Kidney tubule cell (primary cell): ENCODE data around the gene C1GALT1.
"Not testable (repeated sequence)": the region's sequence is repeated elsewhere in the genome, so short reads cannot be mapped to it uniquely, and the experiment has no call there.

Experiments used
- DNase-seq: peaks from one replicate; pipeline ENCODE4 v3.0.0-alpha.2; 2018; ENCODE audit warnings: low spot score

C1GALT1 gene

GRCh38 chr7:7182156-7183060 is at the start of gene C1GALT1:
Gene C1GALT1 (plus strand): TSS chr7:7182544. CDS start chr7:7234320, 51,776 bp downstream.
- DNase-seq, result peak; percentile 99

GRCh38 chr7:7134046-7134445 is 48.3 kb upstream of the C1GALT1 start:
- no peak for DNase-seq

GRCh38 chr7:7135074-7135473 is 47.3 kb upstream of the C1GALT1 start:
- DNase-seq, result no peak

GRCh38 chr7:7135924-7136323 is 46.4 kb upstream of the C1GALT1 start:
- DNase-seq, result not testable (repeated sequence)

- no peak for DNase-seq
Measured at GRCh38 chr7:7136466-7137381, 45.6 kb upstream of the C1GALT1 start.

- DNase-seq, result no peak
Measured at GRCh38 chr7:7138897-7139296, 43.4 kb upstream of the C1GALT1 start.

GRCh38 chr7:7143404-7143803 is 38.9 kb upstream of the C1GALT1 start:
- not testable (repeated sequence) for DNase-seq

GRCh38 chr7:7145151-7145550 is 37.2 kb upstream of the C1GALT1 start:
- not testable (repeated sequence) for DNase-seq

GRCh38 chr7:7146837-7147236 is 35.5 kb upstream of the C1GALT1 start:
- no peak for DNase-seq

GRCh38 chr7:7148798-7149481 is 33.4 kb upstream of the C1GALT1 start:
- no peak for DNase-seq

- DNase-seq, result no peak
Measured at GRCh38 chr7:7151285-7151684, 31.1 kb upstream of the C1GALT1 start.

- no peak for DNase-seq
Measured at GRCh38 chr7:7151865-7152264, 30.5 kb upstream of the C1GALT1 start.

- no peak for DNase-seq
Measured at GRCh38 chr7:7152315-7152714, 30.0 kb upstream of the C1GALT1 start.

- DNase-seq, result not testable (repeated sequence)
Measured at GRCh38 chr7:7154355-7154754, 28.0 kb upstream of the C1GALT1 start.

- no peak for DNase-seq
Measured at GRCh38 chr7:7156663-7157062, 25.7 kb upstream of the C1GALT1 start.

GRCh38 chr7:7157177-7157886 is 25.0 kb upstream of the C1GALT1 start:
- DNase-seq, result peak; percentile 69

GRCh38 chr7:7157887-7158271 is 24.5 kb upstream of the C1GALT1 start:
- DNase-seq, result peak; percentile 81

- no peak for DNase-seq
Measured at GRCh38 chr7:7159063-7159658, 23.2 kb upstream of the C1GALT1 start.

GRCh38 chr7:7164591-7164990 is 17.8 kb upstream of the C1GALT1 start:
- DNase-seq, result no peak

- DNase-seq, result no peak
Measured at GRCh38 chr7:7165372-7165771, 17.0 kb upstream of the C1GALT1 start.

GRCh38 chr7:7166318-7166717 is 16.0 kb upstream of the C1GALT1 start:
- no peak for DNase-seq
